Keratinocyte (primary cell): ENCODE measurements around the gene WDSUB1. TPM values are rescaled to one million over a fixed set of nuclear protein-coding genes. Genes with fewer than 3 reads are reported as not detected.

Source experiments
- DNase-seq: peaks from one replicate; pipeline ENCODE4 v3.0.0-alpha.2; 2011; ENCODE audit warnings: low read depth, missing footprints, low spot score
- FAIRE-seq: peaks from 2 replicates; lab custom pipeline; 2011; peaks lifted over from hg19 to GRCh38; lab: Jason Lieb, UNC
- H2AFZ ChIP-seq: 2 replicates; pipeline ENCODE4 v1.6.0; 2012; ENCODE audit warnings: low read length, control low read depth, inconsistent platforms; ENCODE audit not compliant: control insufficient read depth
- H3K27ac ChIP-seq: 2 replicates; pipeline ENCODE4 v1.5.1; 2011; ENCODE audit warnings: low read length; ENCODE audit not compliant: control insufficient read depth, insufficient read depth
- H3K27me3 ChIP-seq: 3 replicates; pipeline ENCODE4 v1.6.0; 2011; ENCODE audit warnings: low read length; ENCODE audit not compliant: control insufficient read depth, insufficient read depth; ENCODE audit errors: extremely low read depth
- H3K36me3 ChIP-seq, 2 experiments: 2 replicates in 1 of 2; 3 replicates in 1 of 2; pipeline ENCODE4 v1.5.1; 2011; ENCODE audit warnings: low read length in 2 of 2, mild to moderate bottlenecking in 1 of 2; ENCODE audit not compliant: control insufficient read depth in 2 of 2, insufficient read depth in 2 of 2; ENCODE audit errors: extremely low read depth in 1 of 2
- H3K4me1 ChIP-seq: 3 replicates; pipeline ENCODE4 v1.5.1; 2011; ENCODE audit warnings: low read length; ENCODE audit not compliant: control insufficient read depth, insufficient read depth; ENCODE audit errors: extremely low read depth
- H3K4me2 ChIP-seq: 3 replicates; pipeline ENCODE4 v1.6.0; 2011; ENCODE audit warnings: low read depth, low read length; ENCODE audit not compliant: control insufficient read depth, insufficient read depth; ENCODE audit errors: extremely low read depth
- H3K4me3 ChIP-seq, 3 experiments: fragments of 200-600 bp in 1 of 3; sonication (generic) in 1 of 3; 2 replicates in 2 of 3; 3 replicates in 1 of 3; pipeline ENCODE4 v1.5.1; 2011 to 2016; ENCODE audit warnings: low read length in 3 of 3, mild to moderate bottlenecking in 3 of 3, control low read depth in 2 of 3, inconsistent platforms in 1 of 3, low read depth in 1 of 3, mixed read lengths in 1 of 3, mixed run types in 1 of 3, moderate library complexity in 1 of 3; ENCODE audit not compliant: control insufficient read depth in 2 of 3, insufficient read depth in 2 of 3; ENCODE audit errors: extremely low read depth in 1 of 3
- H3K79me2 ChIP-seq: 2 replicates; pipeline ENCODE4 v1.6.0; 2012; ENCODE audit warnings: low read length; ENCODE audit not compliant: control insufficient read depth, insufficient read depth
- H3K9ac ChIP-seq: 3 replicates; pipeline ENCODE4 v1.6.0; 2011; ENCODE audit warnings: low read length; ENCODE audit not compliant: control insufficient read depth, insufficient read depth; ENCODE audit errors: extremely low read depth
- H3K9me1 ChIP-seq: 3 replicates; pipeline ENCODE4 v1.6.0; 2011; ENCODE audit warnings: low read length; ENCODE audit not compliant: control insufficient read depth, insufficient read depth; ENCODE audit errors: extremely low read depth
- H3K9me3 ChIP-seq: 2 replicates; pipeline ENCODE4 v1.5.1; 2012; ENCODE audit warnings: low read depth, low read length; ENCODE audit not compliant: control insufficient read depth
- H4K20me1 ChIP-seq: 3 replicates; pipeline ENCODE4 v1.6.0; 2011; ENCODE audit warnings: low read length; ENCODE audit not compliant: control insufficient read depth, insufficient read depth; ENCODE audit errors: extremely low read depth
- CTCF ChIP-seq, 3 experiments: IDR thresholded peaks in 1 of 3; conservative IDR thresholded peaks in 1 of 3; optimal IDR thresholded peaks in 1 of 3; 2 replicates in 2 of 3; 3 replicates in 1 of 3; pipeline versions ENCODE3 to v1.5.1; 2011; ENCODE audit warnings: low read length in 3 of 3, mild to moderate bottlenecking in 3 of 3, moderate library complexity in 2 of 3, control low read depth in 1 of 3, inconsistent platforms in 1 of 3; ENCODE audit not compliant: insufficient read depth in 2 of 3; ENCODE audit errors: extremely low read depth in 1 of 3
- EZH2 ChIP-seq: IDR thresholded peaks from one replicate; pipeline ENCODE4 v1.6.1; 2012; ENCODE audit warnings: inconsistent platforms, mild to moderate bottlenecking, low read length, moderate library complexity
- dilution Hi-C: fragments of 300-500 bp; cut with MboI; formaldehyde crosslinking; loops from one replicate; pipeline ENCODE4 v1.7.0; 2020; ENCODE audit warnings: low sequenced_read_pairs; ENCODE audit not compliant: extremely low pct_ligation_motif_present
- polyA plus RNA-seq, 5 experiments: library from polyadenylated mRNA; depleted of rRNA in 3 of 5; stranded (reverse) in 3 of 5; stranded (forward) in 1 of 5; unstranded in 1 of 5; fragments of >200 nt; gene quantifications; 1 replicate in 1 of 5; 2 replicates in 3 of 5; 3 replicates in 1 of 5; pipeline versions ENCODE4 v1.2.1 to v1.2.3, GENCODE V29; 2011 to 2012; ENCODE audit warnings: missing spikeins in 2 of 5, low read depth in 1 of 5, low replicate concordance in 1 of 5

Gene WDSUB1
- polyA plus RNA-seq, 1 donor (not counting 4 experiments of a cell fraction or from before 2014, with no cell fraction given): 4.0 TPM

- Histone ChIP-seq H3K27ac (no peak overlapping the region), H2AFZ (no peak overlapping the region), H3K4me1 (peaks cover 4% of the 10 kb centered on the region), H3K4me2 (no peak overlapping the region), H4K20me1 (no peaks in the 10 kb centered on the region), H3K4me3 (no peak overlapping the region), H3K36me3 (no peaks in the 10 kb centered on the region), H3K9me1 (no peaks in the 10 kb centered on the region), H3K9ac (no peak overlapping the region), H3K9me3 (no peaks in the 10 kb centered on the region), H3K27me3 (no peaks in the 10 kb centered on the region), H3K79me2 (no peaks in the 10 kb centered on the region)
- TF ChIP-seq EZH2 (no peak), CTCF (optimal IDR thresholded peaks at IDR 0.05 in 1 of 3, IDR thresholded peaks at IDR 0.05 in 1 of 3, conservative IDR thresholded peaks at IDR 0.05 in 1 of 3; ENCODE audit: extremely low read depth in 1 of 3, insufficient read depth in 2 of 3, low read length in 3 of 3) (no peak)
- dilution Hi-C loops: no loop called here
- DNase-seq (no peak), FAIRE-seq (no peak)
These were observed 21.3 kb downstream of the WDSUB1 start for GRCh38 chr2:159265171-159265576.

- Histone ChIP-seq H3K9me1 (no peaks in the 10 kb centered on the region), H3K27me3 (no peaks in the 10 kb centered on the region), H3K4me1 (peaks cover 4% of the 10 kb centered on the region), H3K9ac (no peak overlapping the region), H3K27ac (no peak overlapping the region), H2AFZ (no peak overlapping the region), H3K79me2 (no peaks in the 10 kb centered on the region), H4K20me1 (no peaks in the 10 kb centered on the region), H3K36me3 (no peaks in the 10 kb centered on the region), H3K4me3 (no peak overlapping the region), H3K4me2 (no peak overlapping the region), H3K9me3 (no peaks in the 10 kb centered on the region)
- DNase-seq (no peak), FAIRE-seq (no peak)
- dilution Hi-C loops: no loop called here
- TF ChIP-seq EZH2: no peak
- TF ChIP-seq CTCF (optimal IDR thresholded peaks at IDR 0.05 in 1 of 3, IDR thresholded peaks at IDR 0.05 in 1 of 3, conservative IDR thresholded peaks at IDR 0.05 in 1 of 3; ENCODE audit: extremely low read depth in 1 of 3, insufficient read depth in 2 of 3, low read length in 3 of 3): no peak
These were observed 23.6 kb downstream of the WDSUB1 start for GRCh38 chr2:159262904-159263303.
